ENCODE data around the gene DDOST.
A peak's percentile ranks its signal among the peaks of the same experiment; 100 is the strongest.
"Not testable (repeated sequence)": the region's sequence is repeated elsewhere in the genome, so short reads cannot be mapped to it uniquely, and the experiment has no call there.

The DDOST gene

GRCh38 chr1:20689645-20690056 lies 28.5 kb upstream of the DDOST start:
- DNase-seq, result no peak

DNA sequence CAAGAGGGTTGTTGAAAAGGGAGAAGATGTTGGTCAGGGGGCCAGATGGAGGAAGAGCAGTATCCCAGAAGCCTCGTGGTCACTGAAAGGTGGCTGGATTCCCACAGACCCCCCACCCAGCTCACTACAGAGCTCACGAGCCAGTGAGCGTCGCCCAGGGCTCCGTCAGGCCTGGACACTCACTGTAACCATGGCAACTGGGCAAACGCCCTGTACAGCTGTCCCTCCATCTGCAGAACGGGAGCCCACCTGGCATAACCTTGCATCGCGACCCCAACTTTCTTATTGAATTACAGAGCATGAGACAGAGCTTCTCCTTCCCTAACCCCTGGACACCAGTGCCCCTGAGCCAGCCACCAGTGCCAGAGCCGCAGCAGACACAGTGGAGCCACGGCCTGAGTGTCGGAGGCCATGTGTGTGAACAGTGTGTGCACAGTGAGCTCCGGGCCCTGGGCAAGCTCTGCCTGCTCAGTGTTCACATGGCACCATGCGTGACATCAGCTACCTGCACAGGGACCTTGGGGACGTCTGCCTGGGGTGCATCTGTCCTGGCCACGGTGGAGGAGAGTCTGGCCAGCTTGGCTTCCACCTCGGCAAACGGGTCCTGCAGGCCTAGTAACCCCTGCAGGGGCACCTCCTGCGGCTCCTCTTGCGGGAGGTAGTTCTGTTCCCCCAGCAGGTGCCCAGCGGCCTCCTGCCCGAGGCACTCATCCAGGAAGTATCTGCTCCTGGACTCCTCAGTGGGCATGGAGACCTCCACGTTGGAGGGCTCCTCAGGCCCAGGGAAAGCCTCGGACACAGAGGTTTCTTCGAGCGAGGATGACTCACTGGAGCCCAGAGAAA lies 25.9 kb upstream of the DDOST start:
- DNase-seq, result no peak

GRCh38 chr1:20685741-20686140 lies 24.6 kb upstream of the DDOST start:
- no peak for DNase-seq

GRCh38 chr1:20685099-20685662 lies 24.0 kb upstream of the DDOST start:
- no peak for DNase-seq

DNA sequence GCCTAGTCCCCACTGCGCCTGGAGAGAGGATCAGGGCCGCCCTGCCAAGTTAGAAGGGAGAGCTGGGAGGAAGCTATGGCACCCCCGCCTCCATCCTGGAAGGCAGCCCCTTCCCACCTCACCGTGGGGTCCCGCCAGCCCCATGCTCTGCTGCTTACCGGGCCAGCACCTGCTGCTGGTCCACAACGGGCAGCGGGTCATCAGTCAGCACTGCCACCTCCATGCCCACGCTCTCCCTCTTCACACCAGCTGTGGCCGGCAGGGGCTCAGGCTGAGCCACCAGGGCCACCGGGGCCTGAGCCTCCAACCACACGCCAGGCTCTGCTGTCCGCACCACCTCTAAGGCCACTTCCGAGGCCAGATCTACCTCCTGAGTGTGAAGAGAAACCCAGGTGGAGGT lies 23.5 kb upstream of the DDOST start:
- no peak for DNase-seq

- no peak for DNase-seq
Measured at GRCh38 chr1:20684050-20684620, 23.0 kb upstream of the DDOST start.

GRCh38 chr1:20683614-20684013 lies 22.4 kb upstream of the DDOST start:
- no peak for DNase-seq

GRCh38 chr1:20682571-20683236 lies 21.5 kb upstream of the DDOST start:
- DNase-seq, result no peak

DNA sequence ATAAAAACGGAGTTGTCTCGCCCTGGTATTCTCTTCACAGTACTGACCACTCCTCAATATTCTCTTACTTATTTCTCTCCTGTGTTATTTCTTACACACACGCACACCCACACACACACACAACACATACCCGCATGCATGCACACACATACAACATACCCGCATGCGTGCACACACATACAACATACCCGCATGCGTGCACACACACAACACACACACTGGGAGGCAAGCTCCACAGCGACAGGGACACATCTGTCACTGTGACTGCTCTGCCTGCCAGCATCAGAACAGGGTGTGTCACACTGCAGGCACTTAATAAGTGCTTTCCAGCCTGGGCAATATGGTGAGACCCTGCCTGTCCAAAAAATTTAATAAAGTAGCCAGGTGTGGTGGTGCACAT lies 20.8 kb upstream of the DDOST start:
- DNase-seq, result no peak

- DNase-seq, result no peak
Measured at GRCh38 chr1:20680269-20680668, 19.1 kb upstream of the DDOST start.

DNA sequence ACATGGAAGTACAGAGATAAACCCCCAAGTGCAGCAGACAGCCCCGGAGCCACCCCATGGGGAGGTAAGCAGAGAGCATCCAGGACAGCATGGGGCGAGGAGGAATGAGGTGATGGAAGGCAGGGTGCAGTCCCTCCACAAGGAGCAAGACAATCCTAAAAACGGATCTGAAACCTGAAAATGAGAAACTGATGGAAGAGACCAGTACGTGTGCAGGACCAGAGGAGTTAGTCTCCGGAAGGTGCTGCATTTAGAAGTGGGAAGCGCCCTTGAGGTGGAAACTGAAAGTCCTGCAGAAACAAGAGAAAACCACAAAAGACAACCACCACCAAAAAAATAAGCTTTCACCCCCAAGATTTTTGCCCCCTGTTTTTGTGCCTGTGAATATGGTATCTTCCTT lies 17.4 kb upstream of the DDOST start:
- DNase-seq, result peak; percentile 35

GRCh38 chr1:20673626-20674025 lies 12.5 kb upstream of the DDOST start:
- DNase-seq, result not testable (repeated sequence)

DNA sequence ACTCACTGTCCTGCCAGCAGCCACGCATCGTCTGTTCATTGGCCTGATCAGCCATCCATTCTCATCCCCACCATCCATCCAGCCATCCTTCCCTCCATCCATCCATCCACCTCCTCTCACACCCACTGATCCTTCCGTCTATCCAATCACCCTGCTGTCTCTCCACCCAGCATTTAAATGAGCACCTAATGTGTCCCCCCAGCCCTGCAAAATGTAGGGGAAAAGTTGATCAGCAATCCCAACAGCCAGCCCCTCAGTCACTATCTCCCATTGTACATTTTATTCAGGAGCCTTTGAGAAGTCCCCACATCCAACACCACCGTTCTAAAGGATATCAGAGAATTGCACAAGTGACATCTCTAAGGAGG lies 11.1 kb upstream of the DDOST start:
- no peak for DNase-seq

DNA sequence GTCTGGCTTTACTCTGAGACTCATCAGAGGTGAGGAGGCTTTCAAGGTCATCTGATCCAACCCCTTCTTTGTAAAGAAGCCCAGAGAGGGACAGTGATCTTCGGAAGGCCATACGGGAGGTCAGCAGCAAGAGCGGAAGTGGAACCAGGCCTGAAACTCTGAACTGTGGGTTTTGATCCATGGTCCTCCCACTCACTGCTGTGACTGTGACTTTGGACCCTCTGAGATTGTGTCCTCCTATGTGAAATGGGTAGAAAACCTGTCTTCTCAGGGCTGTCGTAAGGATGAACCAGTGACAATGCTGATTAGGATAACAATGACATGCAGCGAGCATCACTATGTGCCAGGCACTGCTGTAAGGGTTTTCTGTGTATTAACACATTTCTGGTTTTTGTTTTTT lies 9.8 kb upstream of the DDOST start:
- no peak for DNase-seq

DNA sequence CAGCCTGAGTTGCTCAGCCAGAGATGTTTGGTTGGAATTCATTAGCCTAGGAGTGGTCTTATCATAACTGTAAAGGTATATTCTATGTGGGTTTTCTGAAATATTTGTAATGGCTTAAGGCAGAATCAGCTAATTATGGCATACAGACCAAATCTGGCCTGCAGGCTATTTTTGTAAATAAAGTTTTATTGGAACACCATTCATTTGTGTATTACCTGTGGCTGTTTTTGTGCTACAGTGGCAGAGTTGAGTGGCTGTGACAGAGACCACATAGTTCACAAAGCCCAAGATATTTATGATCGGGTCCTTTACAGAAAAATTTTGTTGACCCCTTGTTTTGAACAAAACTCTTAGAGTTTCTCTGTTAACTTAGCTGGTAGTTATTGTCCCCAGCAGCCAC lies 7.4 kb upstream of the DDOST start:
- no peak for DNase-seq

GRCh38 chr1:20666804-20667203 lies 5.6 kb upstream of the DDOST start:
- DNase-seq, result peak; percentile 27

GRCh38 chr1:20666146-20666545 lies 5.0 kb upstream of the DDOST start:
- no peak for DNase-seq

- no peak for DNase-seq
Measured at GRCh38 chr1:20665726-20666125, 4.6 kb upstream of the DDOST start.

- DNase-seq, result no peak
Measured at GRCh38 chr1:20663969-20664715, 3.0 kb upstream of the DDOST start.

GRCh38 chr1:20663365-20663764 lies 2.2 kb upstream of the DDOST start:
- DNase-seq, result no peak

DNA sequence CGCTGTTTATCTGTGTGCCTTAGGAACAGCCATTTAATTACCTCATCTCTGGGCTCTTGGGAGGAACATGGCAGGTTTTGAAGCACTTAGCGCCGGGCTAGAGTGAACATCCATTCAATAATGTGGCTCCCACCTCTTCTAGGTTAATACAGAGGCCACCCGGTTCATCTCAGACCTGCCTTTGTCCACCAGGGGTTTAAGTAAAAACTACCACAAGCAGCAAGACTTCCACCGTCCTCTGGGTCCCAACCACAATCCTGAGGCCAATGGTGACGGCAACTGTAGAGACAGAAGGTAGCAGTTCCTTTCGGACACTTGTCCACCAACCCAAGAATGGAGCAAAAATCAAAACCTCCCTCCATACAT lies 924 bp upstream of the DDOST start:
- DNase-seq, result no peak

GRCh38 chr1:20660847-20661206 lies 342 bp downstream of the DDOST start:
- no peak for DNase-seq

- no peak for DNase-seq
Measured at GRCh38 chr1:20660363-20660762, 806 bp downstream of the DDOST start.

All from activated CD4-positive, alpha-beta T cell treated with anti-CD3 and anti-CD28 coated beads, Interleukin-2, amount 50 U/mL, for 16 hours (primary cell).